GM12878 (cell line): Measurements from ENCODE around the gene ARCN1. TPM values are rescaled to one million over a fixed set of nuclear protein-coding genes. Genes with fewer than 3 reads are reported as not detected.
"Not testable (repeated sequence)": the region's sequence is repeated elsewhere in the genome, so short reads cannot be mapped to it uniquely, and the experiment has no call there.

ENCODE experiments used
- ATAC-seq: fragments of 200-7000 bp; cut with Tn5 transposase; 3 replicates; pipeline ENCODE4 v1.9.1; 2020; ENCODE audit warnings: mild to moderate bottlenecking, moderate library complexity
- BruUV-seq: library from RNA; stranded (reverse); fragments of 400-500 nt; replicated peaks from 2 replicates; lab custom pipeline; 2021; lab: Mats Ljungman, UMichigan
- CTCF ChIA-PET: fragments of 300-600 bp; sonication (Branson Sonifier 250); formaldehyde crosslinking; extraction: SDS; loops from one replicate; lab custom pipeline; 2021; ENCODE audit warnings: inconsistent platforms; lab: Yijun Ruan, JAX
- POLR2A ChIA-PET: fragments of 350-600 bp; formaldehyde crosslinking; extraction: SDS; loops from one replicate; lab custom pipeline; 2021; ENCODE audit warnings: inconsistent platforms; lab: Charles Lee
- RAD21 ChIA-PET: fragments of 300-600 bp; sonication (Branson Sonifier 250); formaldehyde crosslinking; loops from one replicate; lab custom pipeline; 2023; ENCODE audit warnings: antibody characterized with exemption; ENCODE audit not compliant: unreplicated experiment; lab: Charles Lee
- SMC1A ChIA-PET: fragments of 300-600 bp; sonication (Branson Sonifier 250); formaldehyde crosslinking; loops from one replicate; lab custom pipeline; 2023; ENCODE audit not compliant: unreplicated experiment, uncharacterized antibody; lab: Charles Lee
- DNase-seq: peaks from one replicate; pipeline ENCODE4 v3.0.0-alpha.2; 2011; ENCODE audit warnings: low read depth, low spot score
- FAIRE-seq: peaks from 3 replicates; lab custom pipeline; 2011; peaks lifted over from hg19 to GRCh38; lab: Jason Lieb, UNC
- H2AFZ ChIP-seq: 2 replicates; pipeline ENCODE4 v1.6.0; 2011; ENCODE audit warnings: low read depth, low read length, control low read depth; ENCODE audit not compliant: control insufficient read depth
- H3K27ac ChIP-seq: 2 replicates; pipeline ENCODE4 v1.5.1; 2011; ENCODE audit warnings: control low read depth; ENCODE audit not compliant: control insufficient read depth, insufficient read depth
- H3K27me3 ChIP-seq, 2 experiments: replicated peaks in 1 of 2; 2 replicates each; pipeline versions ENCODE4 v1.6.0 to v1.6.1; 2011; ENCODE audit warnings: low read length in 1 of 2; ENCODE audit not compliant: control insufficient read depth in 2 of 2, insufficient read depth in 2 of 2
- H3K36me3 ChIP-seq, 2 experiments: 2 replicates each; pipeline ENCODE4 v1.5.1; 2011; ENCODE audit warnings: low read length in 1 of 2; ENCODE audit not compliant: control insufficient read depth in 2 of 2, insufficient read depth in 2 of 2
- H3K4me1 ChIP-seq: 2 replicates; pipeline ENCODE4 v1.6.1; 2011; ENCODE audit warnings: mild to moderate bottlenecking, low read length, moderate library complexity, mixed read lengths; ENCODE audit not compliant: control insufficient read depth, insufficient read depth
- H3K4me2 ChIP-seq: 2 replicates; pipeline ENCODE4 v1.6.0; 2011; ENCODE audit warnings: control low read depth; ENCODE audit not compliant: control insufficient read depth, insufficient read depth
- H3K4me3 ChIP-seq: fragments of 200-600 bp; sonication (generic); 2 replicates; pipeline ENCODE4 v1.5.1; 2016
- H3K79me2 ChIP-seq: 2 replicates; pipeline ENCODE4 v1.6.0; 2011; ENCODE audit warnings: low read length; ENCODE audit not compliant: control insufficient read depth, insufficient read depth
- H3K9ac ChIP-seq: 2 replicates; pipeline ENCODE4 v1.8.0; 2011; ENCODE audit warnings: low read length, control low read depth, mixed read lengths; ENCODE audit not compliant: control insufficient read depth, insufficient read depth
- H3K9me3 ChIP-seq: replicated peaks from 3 replicates; pipeline ENCODE4 v1.5.1; 2011; ENCODE audit warnings: mild to moderate bottlenecking, low read length; ENCODE audit not compliant: control insufficient read depth, insufficient read depth
- H4K20me1 ChIP-seq: 2 replicates; pipeline ENCODE4 v1.6.0; 2011; ENCODE audit not compliant: control insufficient read depth, insufficient read depth
- ETV6 ChIP-seq, 2 experiments: fragments of 450-650 bp in 1 of 2; IDR thresholded peaks in 1 of 2; conservative IDR thresholded peaks in 1 of 2; 2 replicates each; pipeline ENCODE4 v1.6.1; 2014; ENCODE audit warnings: antibody characterized with exemption in 1 of 2, borderline replicate concordance in 1 of 2, low read depth in 1 of 2, mild to moderate bottlenecking in 1 of 2, moderate library complexity in 1 of 2
- FOS ChIP-seq: IDR thresholded peaks from 3 replicates; pipeline ENCODE4 v1.6.1; 2011; ENCODE audit warnings: borderline replicate concordance; ENCODE audit not compliant: insufficient read length; ENCODE audit errors: extremely low read depth
- JUNB ChIP-seq: IDR thresholded peaks from 2 replicates; pipeline ENCODE4 v1.6.1; 2016; ENCODE audit warnings: antibody characterized with exemption, mild to moderate bottlenecking
- MXI1 ChIP-seq: fragments of 150-350 bp; IDR thresholded peaks from 2 replicates; pipeline ENCODE4 v1.6.1; 2011; ENCODE audit warnings: low read depth, mild to moderate bottlenecking, inconsistent platforms, low read length, improper control_type of control experiment
- POLR2AphosphoS5 ChIP-seq: IDR thresholded peaks from 2 replicates; pipeline ENCODE4 v1.6.1; 2011; ENCODE audit warnings: mild to moderate bottlenecking, low read length, inconsistent platforms
- RCOR1 ChIP-seq: conservative IDR thresholded peaks from 2 replicates; pipeline ENCODE4 v1.6.1; 2012; ENCODE audit warnings: low read depth, low read length, improper control_type of control experiment
- WGBS: methylation state at CpG from one replicate; pipeline ENCODE4 v1.1.6; 2016; ENCODE audit warnings: low lambda C conversion rate; ENCODE audit not compliant: insufficient replicate concordance, insufficient coverage; ENCODE audit errors: missing lambda C conversion rate; 5-methylcytosine and 5-hydroxymethylcytosine counted together
- in situ Hi-C: fragments of 300-500 bp; cut with MboI; formaldehyde crosslinking; loops from 9 replicates; pipeline ENCODE4 v1.14.3; 2018; ENCODE audit warnings: mixed read lengths
- intact Hi-C: fragments of 100-400 bp; cut with micrococcal nuclease; formaldehyde crosslinking; loops from one replicate; pipeline ENCODE4 v1.14.2; 2022; ENCODE audit not compliant: unreplicated experiment
- polyA plus RNA-seq, 11 experiments: library from polyadenylated mRNA; depleted of rRNA in 4 of 11; unstranded in 6 of 11; stranded (reverse) in 5 of 11; fragments of >200 nt; fragmentation: Nextera tagmentation in 4 of 11; fragmentation: Illumina TruSeq in 1 of 11; extraction: Ambion mirVana in 4 of 11; extraction: Trizol in 1 of 11; gene quantifications; 1 replicate in 1 of 11; 2 replicates in 10 of 11; pipeline versions ENCODE4 v1.2.1 to v1.2.3, GENCODE V29; 2011 to 2016; ENCODE audit warnings: inconsistent platforms in 2 of 11, missing spikeins in 2 of 11, low read depth in 1 of 11
- total RNA-seq, 4 experiments: library from RNA; depleted of rRNA in 3 of 4; stranded (reverse); fragments of >200 nt in 3 of 4; fragmentation: Illumina TruSeq in 1 of 4; extraction: Trizol in 1 of 4; gene quantifications; 2 replicates each; pipeline versions ENCODE4 v1.2.1 to v1.2.3, GENCODE V29; 2013 to 2021
- TF ChIP-seq, protein P1 (sequence below): fragments of 450-650 bp; IDR thresholded peaks from 2 replicates; pipeline ENCODE4 v1.6.1; 2016; ENCODE audit warnings: mild to moderate bottlenecking

Gene ARCN1
- total and polyA plus RNA-seq, 10 of the 15 experiments (the other 5 are each of a cell fraction or from before 2014, with no cell fraction given): 33.3 to 172 (median 106) TPM

- peak overlapping the region; percentile 90 for H3K4me3 ChIP-seq
- H3K4me1 ChIP-seq: peaks cover 3% of the 10 kb centered on the region; the same call in 1 of the 2 replicates
- in situ Hi-C loops: no loop called here
- H3K79me2 ChIP-seq: peaks cover 58% of the 10 kb centered on the region
- CTCF ChIA-PET: interaction anchor here (1.1 kb wide), 1 partner anchor 212 kb away, joined by 3 read pairs; no protein-coding TSS in a partner anchor
- peak overlapping the region; percentile 79; the same call in 1 of the 2 replicates for H2AFZ ChIP-seq
- H3K27me3 ChIP-seq: no peaks in the 10 kb centered on the region
- DNase-seq (peak; percentile 15), FAIRE-seq (peak; percentile 87), ATAC-seq (peak; percentile 55)
- peak overlapping the region; percentile 84 for H3K4me2 ChIP-seq
- peak overlapping the region; percentile 96 for H3K27ac ChIP-seq
- SMC1A ChIA-PET: no interaction called here
- peak overlapping the region; percentile 97 for H3K9ac ChIP-seq
- POLR2A ChIA-PET: interaction anchor here (0.9 to 1.5 kb wide), 3 partner anchors 190 to 219 kb away, joined by 3 to 5 read pairs (median 3); no protein-coding TSS in a partner anchor
- intact Hi-C loops: loop anchor here (10.0 kb wide), 1 partner anchor 278 kb away; no protein-coding TSS in a partner anchor
- TF ChIP-seq POLR2AphosphoS5 (peak; percentile 68), ETV6 (conservative IDR thresholded peaks at IDR 0.05 in 1 of 2, IDR thresholded peaks at IDR 0.05 in 1 of 2; ENCODE audit: borderline replicate concordance in 1 of 2, low read depth in 1 of 2) (no peak), MXI1 (peak; percentile 25; the same call in 1 of the 2 replicates), JUNB (no peak)
- 2% methylated on average over 10 of the region's 10 CpGs for WGBS
- RAD21 ChIA-PET: no interaction called here
- no peaks in the 10 kb centered on the region for H3K9me3 ChIP-seq
- BruUV-seq: TSS peak; percentile 68
- 0 out of 2 replicates have a peak, but pooled peaks cover 3% of the 10 kb centered on the region for H4K20me1 ChIP-seq
- peaks cover 0 to 5% of the 10 kb centered on the region in 2 experiments; a peak in 1 of 4 replicates for H3K36me3 ChIP-seq
Measured at GRCh38 chr11:118572981-118573550, 857 bp downstream of the ARCN1 start.

DNA sequence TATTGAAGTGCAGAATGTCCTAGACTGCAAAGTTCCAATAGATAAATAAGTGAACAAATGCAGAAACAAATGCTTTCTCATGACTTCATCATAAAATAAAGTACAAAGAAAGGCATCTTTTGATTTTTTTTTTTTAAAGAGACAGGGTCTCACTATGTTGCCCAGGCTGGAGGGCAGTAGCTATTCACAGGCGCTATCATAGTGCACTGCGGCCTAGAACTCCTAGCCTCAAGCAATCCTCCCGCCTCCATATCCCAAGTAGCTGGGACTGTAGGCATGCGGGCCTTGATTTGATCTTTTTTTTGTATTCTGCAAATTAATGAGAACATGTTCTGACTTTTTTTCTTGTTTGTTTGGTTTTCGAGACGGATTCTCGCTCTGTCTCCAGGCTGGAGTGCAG lies 2.4 kb downstream of the ARCN1 start:
- Histone ChIP-seq H3K36me3 (peaks cover 0 to 5% of the 10 kb centered on the region in 2 experiments; a peak in 1 of 4 replicates), H3K4me3 (peak overlapping the region; percentile 28; the same call in 1 of the 2 replicates), H3K27ac (no peak overlapping the region), H3K79me2 (peaks cover 71% of the 10 kb centered on the region), H3K9ac (no peak overlapping the region), H4K20me1 (0 out of 2 replicates have a peak, but pooled peaks cover 3% of the 10 kb centered on the region), H3K4me1 (peaks cover 3% of the 10 kb centered on the region; the same call in 1 of the 2 replicates), H2AFZ (no peak overlapping the region), H3K27me3 (no peaks in the 10 kb centered on the region), H3K9me3 (no peaks in the 10 kb centered on the region), H3K4me2 (peak overlapping the region; percentile 84)
- CTCF ChIA-PET: interaction anchor here (0.6 to 1.0 kb wide), 2 partner anchors 18 to 126 kb away, joined by 3 to 4 read pairs; no protein-coding TSS in a partner anchor
- RAD21 ChIA-PET: no interaction called here
- in situ Hi-C loops: no loop called here
- SMC1A ChIA-PET: no interaction called here
- ATAC-seq: no peak
- intact Hi-C loops: loop anchor here (10.0 kb wide), 1 partner anchor 280 kb away; no protein-coding TSS in a partner anchor
- FAIRE-seq: no peak
- WGBS: over 99% methylated on average over 7 of the region's 7 CpGs
- POLR2A ChIA-PET: no interaction called here
- TF ChIP-seq, protein P1, sequence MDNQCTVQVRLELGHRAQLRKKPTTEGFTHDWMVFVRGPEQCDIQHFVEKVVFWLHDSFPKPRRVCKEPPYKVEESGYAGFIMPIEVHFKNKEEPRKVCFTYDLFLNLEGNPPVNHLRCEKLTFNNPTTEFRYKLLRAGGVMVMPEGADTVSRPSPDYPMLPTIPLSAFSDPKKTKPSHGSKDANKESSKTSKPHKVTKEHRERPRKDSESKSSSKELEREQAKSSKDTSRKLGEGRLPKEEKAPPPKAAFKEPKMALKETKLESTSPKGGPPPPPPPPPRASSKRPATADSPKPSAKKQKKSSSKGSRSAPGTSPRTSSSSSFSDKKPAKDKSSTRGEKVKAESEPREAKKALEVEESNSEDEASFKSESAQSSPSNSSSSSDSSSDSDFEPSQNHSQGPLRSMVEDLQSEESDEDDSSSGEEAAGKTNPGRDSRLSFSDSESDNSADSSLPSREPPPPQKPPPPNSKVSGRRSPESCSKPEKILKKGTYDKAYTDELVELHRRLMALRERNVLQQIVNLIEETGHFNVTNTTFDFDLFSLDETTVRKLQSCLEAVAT: peak; percentile 80
- TF ChIP-seq FOS: no peak
- TF ChIP-seq RCOR1: no peak
- BruUV-seq: no TSS peak
- no peak for DNase-seq

GRCh38 chr11:118577995-118578394 lies 5.8 kb downstream of the ARCN1 start:
- DNase-seq, POLR2A ChIA-PET, H3K4me3 ChIP-seq, FAIRE-seq, H3K9me3 ChIP-seq, H3K9ac ChIP-seq, BruUV-seq, H3K27me3 ChIP-seq, in situ Hi-C loops, H3K36me3 ChIP-seq, H3K4me2 ChIP-seq, H3K27ac ChIP-seq, H3K4me1 ChIP-seq, ATAC-seq, H2AFZ ChIP-seq, H4K20me1 ChIP-seq, RAD21 ChIA-PET: not testable (repeated sequence)
- SMC1A ChIA-PET: interaction anchor here (1.1 kb wide), 1 partner anchor 17 kb away, joined by 3 read pairs; no protein-coding TSS in a partner anchor
- intact Hi-C loops: loop anchor here (10.0 kb wide), 1 partner anchor 283 kb away; no protein-coding TSS in a partner anchor
- peaks cover 68% of the 10 kb centered on the region for H3K79me2 ChIP-seq
- CTCF ChIA-PET: interaction anchor here (0.7 to 1.3 kb wide), 2 partner anchors 34 to 82 kb away, joined by 3 to 4 read pairs; no protein-coding TSS in a partner anchor
